CD4-positive, alpha-beta T cell treated with Interleukin-15 for 4 hours (primary cell): Measurements from ENCODE around the gene LASP1NB.

Source experiments
- DNase-seq: peaks from one replicate; pipeline ENCODE4 v3.0.0-alpha.2; 2020; ENCODE audit warnings: low spot score

Gene LASP1NB

GRCh38 chr17:38925263-38925995, at the start of gene LASP1NB:
LASP1NB (plus strand) TSS chr17:38925614.
- DNase-seq, result peak; percentile 19

GRCh38 chr17:38877130-38877851, 48.1 kb upstream of the LASP1NB start:
- DNase-seq, result no peak

- DNase-seq, result no peak
Measured at GRCh38 chr17:38879878-38880665, 45.3 kb upstream of the LASP1NB start.

GRCh38 chr17:38881600-38882191, 43.7 kb upstream of the LASP1NB start:
- DNase-seq, result peak; percentile 42

GRCh38 chr17:38882870-38883269, 42.5 kb upstream of the LASP1NB start:
- no peak for DNase-seq

GRCh38 chr17:38883592-38884526, 41.6 kb upstream of the LASP1NB start:
- no peak for DNase-seq

- DNase-seq, result no peak
Measured at GRCh38 chr17:38885044-38885727, 40.2 kb upstream of the LASP1NB start.

- no peak for DNase-seq
Measured at GRCh38 chr17:38885728-38886642, 39.4 kb upstream of the LASP1NB start.

- DNase-seq, result no peak
Measured at GRCh38 chr17:38886643-38887010, 38.8 kb upstream of the LASP1NB start.

GRCh38 chr17:38888842-38889241, 36.6 kb upstream of the LASP1NB start:
- no peak for DNase-seq

- DNase-seq, result no peak
Measured at GRCh38 chr17:38889745-38890409, 35.5 kb upstream of the LASP1NB start.

GRCh38 chr17:38890410-38890746, 35.0 kb upstream of the LASP1NB start:
- DNase-seq, result no peak

- DNase-seq, result no peak
Measured at GRCh38 chr17:38891441-38891840, 34.0 kb upstream of the LASP1NB start.

- no peak for DNase-seq
Measured at GRCh38 chr17:38892083-38892482, 33.3 kb upstream of the LASP1NB start.

- no peak for DNase-seq
Measured at GRCh38 chr17:38892620-38893019, 32.8 kb upstream of the LASP1NB start.

GRCh38 chr17:38893113-38893512, 32.3 kb upstream of the LASP1NB start:
- DNase-seq, result no peak

GRCh38 chr17:38893607-38894006, 31.8 kb upstream of the LASP1NB start:
- no peak for DNase-seq

- no peak for DNase-seq
Measured at GRCh38 chr17:38894276-38894675, 31.1 kb upstream of the LASP1NB start.

- DNase-seq, result no peak
Measured at GRCh38 chr17:38896346-38896954, 29.0 kb upstream of the LASP1NB start.
